ENCODE measurements around the gene RAB36.

GRCh38 chr22:23115825-23116494 lies 29.3 kb upstream of the RAB36 start:
- no peak for TF ChIP-seq CTCF (IDR thresholded peaks at IDR 0.05)
- no peak for TF ChIP-seq POLR2A (IDR thresholded peaks at IDR 0.05)
